HFF-Myc (cell line): ENCODE results near the gene FANCC.

Experiments used
- DNase-seq: peaks from one replicate; pipeline ENCODE4 v3.0.0-alpha.2; 2011; ENCODE audit warnings: low read depth; ENCODE audit errors: extremely low read depth
- H3K4me3 ChIP-seq: replicated peaks from 2 replicates; pipeline ENCODE4 v1.5.1; 2011; ENCODE audit warnings: low read depth, mild to moderate bottlenecking, control low read depth, low read length
- TF ChIP-seq, protein P1 (sequence below): IDR thresholded peaks from 2 replicates; pipeline ENCODE4 v1.5.1; 2012; ENCODE audit warnings: mild to moderate bottlenecking, low read depth, low read length, control low read depth; ENCODE audit errors: missing control alignments

FANCC gene

DNA sequence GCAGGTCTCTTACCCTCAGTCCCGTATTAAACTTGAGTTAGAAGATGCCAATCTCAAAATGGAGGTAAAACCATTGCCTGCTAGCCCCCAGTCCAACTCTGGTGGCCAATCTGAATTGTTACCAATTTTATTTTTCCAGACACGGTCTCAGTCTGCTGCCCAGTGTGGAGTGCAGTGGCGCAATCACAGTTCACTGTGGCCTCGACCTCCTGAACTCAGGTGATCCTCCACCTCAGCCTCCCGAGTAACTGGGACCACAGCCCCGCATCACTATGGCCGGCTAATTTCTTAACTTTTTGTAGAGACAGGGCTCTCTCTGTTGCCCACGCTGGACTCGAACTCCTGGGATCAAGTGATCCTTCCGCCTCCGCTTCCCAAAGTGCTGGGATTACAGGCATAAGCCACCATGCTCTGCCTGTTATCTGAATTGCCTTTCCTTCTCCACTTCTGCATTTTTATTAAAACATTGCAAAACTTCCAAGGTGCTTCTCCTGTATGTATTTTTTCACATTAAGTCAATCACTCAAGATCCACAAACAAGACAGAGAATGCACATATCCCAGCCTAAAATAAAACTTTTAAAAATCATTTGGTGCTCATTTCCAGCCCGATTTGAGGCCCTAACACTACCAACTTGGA, 2.3 kb downstream of the FANCC start:
- no peak overlapping the region for H3K4me3 ChIP-seq
- TF ChIP-seq, protein P1, sequence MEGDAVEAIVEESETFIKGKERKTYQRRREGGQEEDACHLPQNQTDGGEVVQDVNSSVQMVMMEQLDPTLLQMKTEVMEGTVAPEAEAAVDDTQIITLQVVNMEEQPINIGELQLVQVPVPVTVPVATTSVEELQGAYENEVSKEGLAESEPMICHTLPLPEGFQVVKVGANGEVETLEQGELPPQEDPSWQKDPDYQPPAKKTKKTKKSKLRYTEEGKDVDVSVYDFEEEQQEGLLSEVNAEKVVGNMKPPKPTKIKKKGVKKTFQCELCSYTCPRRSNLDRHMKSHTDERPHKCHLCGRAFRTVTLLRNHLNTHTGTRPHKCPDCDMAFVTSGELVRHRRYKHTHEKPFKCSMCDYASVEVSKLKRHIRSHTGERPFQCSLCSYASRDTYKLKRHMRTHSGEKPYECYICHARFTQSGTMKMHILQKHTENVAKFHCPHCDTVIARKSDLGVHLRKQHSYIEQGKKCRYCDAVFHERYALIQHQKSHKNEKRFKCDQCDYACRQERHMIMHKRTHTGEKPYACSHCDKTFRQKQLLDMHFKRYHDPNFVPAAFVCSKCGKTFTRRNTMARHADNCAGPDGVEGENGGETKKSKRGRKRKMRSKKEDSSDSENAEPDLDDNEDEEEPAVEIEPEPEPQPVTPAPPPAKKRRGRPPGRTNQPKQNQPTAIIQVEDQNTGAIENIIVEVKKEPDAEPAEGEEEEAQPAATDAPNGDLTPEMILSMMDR: no peak
- DNase-seq: no peak

DNA sequence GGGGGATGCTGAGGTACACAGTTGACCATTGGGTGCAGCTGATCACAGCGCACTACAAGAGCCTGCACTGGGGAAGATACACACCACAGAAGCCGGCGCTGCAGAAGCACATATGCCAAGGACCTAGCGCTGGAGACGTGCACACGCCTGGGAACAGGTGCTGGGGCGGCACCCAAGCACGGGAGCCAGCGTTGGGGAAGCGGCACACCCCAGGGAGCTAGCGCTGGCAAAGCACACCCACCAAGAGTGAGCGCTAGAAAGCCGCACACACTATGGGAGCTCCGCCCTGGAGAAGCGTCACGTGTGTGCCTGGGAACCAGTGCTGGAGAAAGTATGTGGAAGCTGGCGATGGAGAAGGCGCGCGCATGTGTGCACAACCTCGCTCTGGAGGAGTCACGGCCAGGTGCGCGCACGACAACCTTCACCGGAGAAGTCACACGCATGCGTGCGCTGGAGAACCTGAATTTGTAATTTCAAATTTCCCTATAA, 4.5 kb downstream of the FANCC start:
- peak overlapping the region; percentile 28 for H3K4me3 ChIP-seq
- no peak for DNase-seq
- TF ChIP-seq, protein P1: no peak

GRCh38 chr9:95311961-95312360, 5.5 kb downstream of the FANCC start:
- no peak overlapping the region for H3K4me3 ChIP-seq
- no peak for DNase-seq
- TF ChIP-seq, protein P1: no peak

DNA sequence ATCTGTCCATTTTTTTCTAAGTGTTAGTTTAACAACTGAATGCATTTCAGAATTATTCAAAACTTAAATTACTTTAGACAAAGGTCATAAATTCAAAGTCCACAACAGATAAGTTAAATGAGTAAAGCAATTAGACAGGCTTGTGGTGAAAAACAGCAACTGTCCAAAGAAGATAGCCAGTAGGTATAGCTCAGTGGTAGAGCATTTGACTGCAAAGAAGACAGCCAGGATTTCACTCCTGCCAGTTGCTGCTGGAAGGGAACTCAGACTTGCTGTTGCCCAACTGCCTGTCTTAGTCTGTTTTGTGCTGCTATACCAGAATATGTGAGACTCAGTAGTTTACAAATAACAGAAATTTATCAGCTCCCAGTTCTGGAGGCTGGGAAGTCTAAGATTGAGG, 10.0 kb downstream of the FANCC start:
- TF ChIP-seq, protein P1: no peak
- DNase-seq: no peak

GRCh38 chr9:95306819-95307218, 10.7 kb downstream of the FANCC start:
- TF ChIP-seq, protein P1: no peak
- DNase-seq: no peak
- no peak overlapping the region for H3K4me3 ChIP-seq

More for the DNA sequence above, 10.0 kb downstream of the FANCC start:
- no peak overlapping the region for H3K4me3 ChIP-seq

GRCh38 chr9:95305770-95306492, 11.6 kb downstream of the FANCC start:
- no peak for DNase-seq
- TF ChIP-seq, protein P1: no peak
- no peak overlapping the region for H3K4me3 ChIP-seq
